ENCODE data around the gene ERC2. TPM values are rescaled to one million over a fixed set of nuclear protein-coding genes. Genes with fewer than 3 reads are reported as not detected.
"Not testable (repeated sequence)": the region's sequence is repeated elsewhere in the genome, so short reads cannot be mapped to it uniquely, and the experiment has no call there.

Gene ERC2
- under 0.01 and 0.13 TPM in 2 replicates for total RNA-seq

DNA sequence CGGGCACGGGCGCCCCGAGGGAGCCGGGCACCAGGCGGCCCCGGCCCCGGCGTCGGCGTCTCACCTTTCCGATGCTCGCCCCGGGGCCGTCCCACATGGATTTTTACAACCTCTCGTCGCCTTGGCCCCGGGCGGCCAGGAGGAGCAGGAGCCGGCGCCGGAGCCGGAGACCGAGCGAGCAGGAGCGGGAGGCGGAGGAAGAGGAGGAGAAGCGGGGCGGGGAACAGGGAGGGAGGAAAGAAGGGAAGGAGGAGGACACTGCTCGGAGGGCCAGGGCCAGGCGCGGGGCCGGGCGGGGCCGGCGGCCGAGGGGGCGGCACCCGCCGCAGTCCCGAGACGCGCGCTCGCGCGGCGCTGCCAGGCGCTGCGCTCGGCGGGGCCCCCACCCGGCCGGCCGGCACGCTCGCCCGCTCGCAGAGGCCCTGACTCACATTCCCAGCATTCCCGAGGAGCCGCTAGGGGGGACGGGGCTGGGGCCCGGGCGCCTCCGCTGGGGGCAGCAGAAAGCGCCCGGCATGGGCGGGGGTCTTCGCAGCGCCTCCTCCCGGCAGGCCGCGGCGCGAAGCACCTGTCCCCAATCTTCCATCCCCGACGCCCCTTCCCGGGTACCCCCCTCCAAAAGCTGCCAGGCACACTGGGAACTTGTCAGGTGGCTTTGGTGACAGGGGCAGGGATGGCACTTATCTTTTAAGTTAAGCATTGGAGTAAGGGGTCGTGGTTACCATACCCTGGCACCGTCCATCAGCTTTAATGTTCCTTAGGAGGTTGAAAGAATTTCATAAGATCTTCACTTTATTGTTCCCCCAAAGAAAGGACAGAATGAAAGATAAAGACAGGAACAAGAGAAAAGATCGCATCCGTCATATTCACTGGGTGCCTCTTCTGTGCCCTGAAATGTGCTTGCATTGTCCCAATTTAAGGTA is at the start of gene ERC2:
Gene ERC2 (minus strand): TSS at position 284 of the 923 bp plus-strand sequence.
- Histone ChIP-seq H3K36me3 (ENCODE audit: control insufficient read depth, insufficient read depth, low read length) (no peaks in the 10 kb centered on the region), H3K4me3 (ENCODE audit: low read depth, low read length) (peak within 1 kb of the TSS; percentile 43), H3K27me3 (ENCODE audit: control insufficient read depth, insufficient read depth, low read length) (no peaks in the 10 kb centered on the region)
- FAIRE-seq (no peak), DNase-seq (ENCODE audit: low read depth) (peak; percentile 26)
- TF ChIP-seq CTCF (IDR thresholded peaks at IDR 0.05; ENCODE audit: insufficient read depth, low read length, severe bottlenecking): peak; percentile 16

- no peak for FAIRE-seq
- DNase-seq (ENCODE audit: low read depth): no peak
- H3K27me3 ChIP-seq (ENCODE audit: control insufficient read depth, insufficient read depth, low read length): no peaks in the 10 kb centered on the region
- H3K4me3 ChIP-seq (ENCODE audit: low read depth, low read length): no peak overlapping the region
- H3K36me3 ChIP-seq (ENCODE audit: control insufficient read depth, insufficient read depth, low read length): no peaks in the 10 kb centered on the region
- no peak for TF ChIP-seq CTCF (IDR thresholded peaks at IDR 0.05; ENCODE audit: insufficient read depth, low read length, severe bottlenecking)
These were observed 34.5 kb upstream of the ERC2 start for GRCh38 chr3:56502738-56503137.

DNA sequence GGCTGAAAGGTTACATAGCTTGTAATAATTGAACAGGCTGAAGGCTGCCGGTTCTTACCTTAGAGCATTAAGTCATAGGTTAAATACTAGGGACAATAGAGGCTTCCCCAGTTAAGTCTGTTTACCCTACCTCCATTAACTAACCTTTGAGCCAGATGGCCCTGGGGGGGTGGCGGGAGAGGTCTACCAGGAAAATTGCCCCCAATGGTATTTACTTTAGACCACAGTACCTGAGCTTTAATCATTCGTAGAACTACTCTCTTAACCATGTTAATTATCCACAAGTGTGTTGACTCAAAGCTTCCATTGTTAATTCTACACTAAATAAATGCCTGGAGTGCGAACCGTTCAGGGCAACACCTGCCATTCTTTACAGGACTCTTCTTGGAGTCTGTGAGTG is 28.1 kb upstream of the ERC2 start:
- not testable (repeated sequence) for FAIRE-seq

DNA sequence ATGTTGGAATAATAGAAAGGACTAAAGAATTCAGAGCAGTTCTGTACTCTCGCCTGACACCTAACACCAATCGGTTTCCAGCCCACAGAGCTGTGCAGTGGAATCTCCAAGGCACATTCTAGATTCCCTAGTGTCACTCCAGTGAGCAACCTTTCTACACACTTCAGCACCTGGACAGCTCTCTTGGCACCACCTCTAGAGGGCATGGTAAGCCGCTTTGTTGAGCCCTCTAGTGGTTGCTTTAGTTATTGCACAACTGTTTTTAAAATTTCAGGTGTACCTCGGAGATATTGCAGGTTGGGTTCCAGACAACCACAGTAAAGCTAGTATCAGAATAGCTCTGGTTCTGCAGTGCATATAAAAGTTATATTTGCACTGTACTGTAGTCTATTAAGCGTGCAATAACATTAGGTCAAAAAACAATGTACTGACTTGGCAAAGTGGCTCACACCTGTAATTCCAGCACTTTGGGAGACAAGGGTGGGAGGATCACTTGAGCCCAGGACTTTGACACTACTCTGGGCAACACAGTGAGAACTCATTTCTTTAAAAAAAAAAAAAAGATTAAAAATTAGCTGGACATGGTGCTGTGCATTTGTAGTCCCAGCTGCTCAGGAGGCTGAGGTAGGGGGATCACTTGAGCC is 26.5 kb upstream of the ERC2 start:
- FAIRE-seq (no peak), DNase-seq (ENCODE audit: low read depth) (peak; percentile 77)
- H3K4me3 ChIP-seq (ENCODE audit: low read depth, low read length): no peak overlapping the region
- H3K36me3 ChIP-seq (ENCODE audit: control insufficient read depth, insufficient read depth, low read length): no peaks in the 10 kb centered on the region
- TF ChIP-seq CTCF (IDR thresholded peaks at IDR 0.05; ENCODE audit: insufficient read depth, low read length, severe bottlenecking): peak; percentile 93
- no peaks in the 10 kb centered on the region for H3K27me3 ChIP-seq (ENCODE audit: control insufficient read depth, insufficient read depth, low read length)

More for the DNA sequence above, 28.1 kb upstream of the ERC2 start:
- H3K27me3 ChIP-seq (ENCODE audit: control insufficient read depth, insufficient read depth, low read length); H3K4me3 ChIP-seq (ENCODE audit: low read depth, low read length); H3K36me3 ChIP-seq (ENCODE audit: control insufficient read depth, insufficient read depth, low read length); DNase-seq (ENCODE audit: low read depth): not testable (repeated sequence)

GRCh38 chr3:56491566-56491965 is 23.3 kb upstream of the ERC2 start:
- peaks cover 1% of the 10 kb centered on the region for H3K27me3 ChIP-seq (ENCODE audit: control insufficient read depth, insufficient read depth, low read length)
- no peak for TF ChIP-seq CTCF (IDR thresholded peaks at IDR 0.05; ENCODE audit: insufficient read depth, low read length, severe bottlenecking)
- H3K4me3 ChIP-seq (ENCODE audit: low read depth, low read length): no peak overlapping the region
- DNase-seq (ENCODE audit: low read depth) (peak; percentile 76), FAIRE-seq (no peak)
- H3K36me3 ChIP-seq (ENCODE audit: control insufficient read depth, insufficient read depth, low read length): no peaks in the 10 kb centered on the region
